Brain microvascular endothelial cell (primary cell): ENCODE data around the gene IL1B.

ENCODE experiments used
- DNase-seq: peaks from one replicate; pipeline ENCODE4 v3.0.0-alpha.2; 2020
- H3K27ac ChIP-seq: fragments of 250-450 bp; sonication (Bioruptor Pico); 2 replicates; pipeline ENCODE4 v1.5.1; 2020; ENCODE audit warnings: mild to moderate bottlenecking, moderate library complexity
- H3K27me3 ChIP-seq: fragments of 250-450 bp; sonication (Bioruptor Pico); replicated peaks from 2 replicates; pipeline ENCODE4 v1.5.1; 2020; ENCODE audit warnings: mild to moderate bottlenecking
- H3K36me3 ChIP-seq: fragments of 250-450 bp; sonication (Bioruptor Pico); replicated peaks from 2 replicates; pipeline ENCODE4 v1.5.1; 2020; ENCODE audit warnings: mild to moderate bottlenecking
- H3K4me3 ChIP-seq: 2 replicates; pipeline ENCODE4 v1.5.1; 2011; ENCODE audit warnings: low read depth, mild to moderate bottlenecking, control low read depth, low read length, moderate library complexity
- CTCF ChIP-seq: IDR thresholded peaks from 2 replicates; pipeline ENCODE4 v1.5.1; 2011; ENCODE audit warnings: low read depth, mild to moderate bottlenecking, moderate library complexity, low read length, control low read depth, inconsistent platforms; ENCODE audit errors: missing control alignments
- in situ Hi-C: cut with HindIII; loops from 2 replicates; pipeline ENCODE4 v1.10.0; 2017; ENCODE audit warnings: low sequenced_read_pairs, low pct_ligation_motif_present

IL1B gene

GRCh38 chr2:112829101-112829960 lies 7.2 kb downstream of the IL1B start:
- Histone ChIP-seq H3K4me3 (no peak overlapping the region), H3K27me3 (no peaks in the 10 kb centered on the region), H3K27ac (no peak overlapping the region), H3K36me3 (peaks cover 35% of the 10 kb centered on the region)
- DNase-seq: no peak
- in situ Hi-C loops: no loop called here
- TF ChIP-seq CTCF: no peak

- no peak for TF ChIP-seq CTCF
- no peak overlapping the region for H3K27ac ChIP-seq
- no peaks in the 10 kb centered on the region for H3K27me3 ChIP-seq
- no peak overlapping the region for H3K4me3 ChIP-seq
- in situ Hi-C loops: no loop called here
- H3K36me3 ChIP-seq: peaks cover 30% of the 10 kb centered on the region
- DNase-seq: no peak
Observed at GRCh38 chr2:112828251-112828691, 8.3 kb downstream of the IL1B start.

GRCh38 chr2:112827604-112828185 lies 8.9 kb downstream of the IL1B start:
- H3K36me3 ChIP-seq: peaks cover 24% of the 10 kb centered on the region
- DNase-seq: no peak
- no peak overlapping the region for H3K4me3 ChIP-seq
- TF ChIP-seq CTCF: no peak
- H3K27me3 ChIP-seq: no peaks in the 10 kb centered on the region
- in situ Hi-C loops: no loop called here
- no peak overlapping the region for H3K27ac ChIP-seq

GRCh38 chr2:112827009-112827408 lies 9.6 kb downstream of the IL1B start:
- TF ChIP-seq CTCF: no peak
- no peak overlapping the region for H3K4me3 ChIP-seq
- in situ Hi-C loops: no loop called here
- DNase-seq: no peak
- no peaks in the 10 kb centered on the region for H3K27me3 ChIP-seq
- peaks cover 19% of the 10 kb centered on the region for H3K36me3 ChIP-seq
- no peak overlapping the region for H3K27ac ChIP-seq

- Histone ChIP-seq H3K27me3 (no peaks in the 10 kb centered on the region), H3K36me3 (peaks cover 8% of the 10 kb centered on the region), H3K4me3 (no peak overlapping the region), H3K27ac (no peak overlapping the region)
- no peak for TF ChIP-seq CTCF
- no peak for DNase-seq
- in situ Hi-C loops: no loop called here
Observed at GRCh38 chr2:112825706-112826105, 10.9 kb downstream of the IL1B start.
